HepG2 (cell line): ENCODE data around the gene NELFB. TPM values are rescaled to one million over a fixed set of nuclear protein-coding genes. Genes with fewer than 3 reads are reported as not detected.

Experiments used
- E2F2 ChIP-seq: sonication (generic); formaldehyde crosslinking; IDR thresholded peaks from 2 replicates; pipeline ENCODE4 v1.4.0; 2020; ENCODE audit warnings: missing genetic modification reagents, borderline replicate concordance
- ELF3 ChIP-seq: IDR thresholded peaks from 2 replicates; pipeline ENCODE4 v1.6.1; 2016; ENCODE audit warnings: missing genetic modification reagents, missing compliant biosample characterization
- FOSL2 ChIP-seq: sonication (generic); formaldehyde crosslinking; IDR thresholded peaks from 2 replicates; pipeline ENCODE4 v1.4.0; 2020; ENCODE audit warnings: missing genetic modification reagents
- FOXA1 ChIP-seq, 2 experiments: fragments of 450-650 bp in 1 of 2; sonication (generic) in 1 of 2; formaldehyde crosslinking in 1 of 2; IDR thresholded peaks; 2 replicates each; pipeline versions ENCODE4 v1.4.0 to v1.6.1; 2016 to 2020; ENCODE audit warnings: missing genetic modification reagents in 1 of 2
- KLF16 ChIP-seq, 2 experiments: sonication (generic) in 1 of 2; formaldehyde crosslinking in 1 of 2; IDR thresholded peaks; 2 replicates each; pipeline versions ENCODE4 v1.6.1 to v1.8.0; 2016 to 2023; ENCODE audit warnings: missing genetic modification reagents in 2 of 2, missing compliant biosample characterization in 1 of 2
- NPAS2 ChIP-seq: sonication (generic); formaldehyde crosslinking; IDR thresholded peaks from 2 replicates; pipeline ENCODE4 v1.8.0; 2022; ENCODE audit warnings: mild to moderate bottlenecking, missing genetic modification reagents, borderline replicate concordance
- PAXIP1 ChIP-seq: sonication (generic); formaldehyde crosslinking; conservative IDR thresholded peaks from 2 replicates; pipeline ENCODE4 v1.4.0; 2020; ENCODE audit warnings: mild to moderate bottlenecking, missing genetic modification reagents, moderate library complexity
- RFX5 ChIP-seq: IDR thresholded peaks from 2 replicates; pipeline ENCODE4 v1.6.1; 2011; ENCODE audit warnings: low read depth, low read length, improper control_type of control experiment
- SUZ12 ChIP-seq: fragments of 150-350 bp; IDR thresholded peaks from 2 replicates; pipeline ENCODE4 v1.6.1; 2014; ENCODE audit warnings: low read depth, low read length
- TBL1XR1 ChIP-seq: fragments of 150-350 bp; IDR thresholded peaks from 2 replicates; pipeline ENCODE4 v1.6.1; 2014; ENCODE audit warnings: borderline replicate concordance, low read length; ENCODE audit not compliant: partially characterized antibody
- TEAD3 ChIP-seq: optimal IDR thresholded peaks from 2 replicates; pipeline ENCODE3; 2016; ENCODE audit warnings: borderline replicate concordance
- ZFP36L2 ChIP-seq: sonication (generic); formaldehyde crosslinking; IDR thresholded peaks from 2 replicates; pipeline ENCODE4 v1.4.0; 2020; ENCODE audit warnings: missing genetic modification reagents
- ZKSCAN1 ChIP-seq: fragments of 150-350 bp; IDR thresholded peaks from 2 replicates; pipeline ENCODE4 v1.6.1; 2014; ENCODE audit warnings: low read length
- ZNF253 ChIP-seq: sonication (generic); formaldehyde crosslinking; IDR thresholded peaks from 2 replicates; pipeline ENCODE4 v1.8.0; 2022; ENCODE audit warnings: mild to moderate bottlenecking, missing genetic modification reagents, borderline replicate concordance
- ZNF597 ChIP-seq: sonication (generic); formaldehyde crosslinking; IDR thresholded peaks from 2 replicates; pipeline ENCODE4 v1.5.0; 2020; ENCODE audit warnings: missing genetic modification reagents
- polyA plus RNA-seq, 8 experiments: library from polyadenylated mRNA; depleted of rRNA in 3 of 8; stranded (reverse) in 7 of 8; unstranded in 1 of 8; fragments of >200 nt; fragmentation: Illumina TruSeq in 4 of 8; extraction: Trizol in 4 of 8; gene quantifications; 2 replicates each; pipeline versions ENCODE4 v1.2.1 to v1.2.3, GENCODE V29; 2011 to 2016; ENCODE audit warnings: low read depth in 4 of 8, missing spikeins in 1 of 8, mixed read lengths in 1 of 8; ENCODE audit not compliant: insufficient read depth in 1 of 8
- total RNA-seq, 5 experiments: library from RNA; depleted of rRNA; stranded (reverse); fragments of >200 nt; fragmentation: Illumina TruSeq; extraction: Trizol; gene quantifications; 2 replicates each; pipeline ENCODE4 v1.2.3, GENCODE V29; 2016; ENCODE audit warnings: low read depth in 1 of 5
- TF ChIP-seq, protein P1 (sequence below): sonication (generic); formaldehyde crosslinking; IDR thresholded peaks from 2 replicates; pipeline ENCODE4 v1.8.0; 2022; ENCODE audit warnings: low read depth, missing genetic modification reagents

Gene NELFB
- total and polyA plus RNA-seq, 2 of the 13 experiments (the other 11 are each of a cell fraction or from before 2014, with no cell fraction given), result 26.5 to 45.8 TPM

GRCh38 chr9:137294091-137294680 lies 39.1 kb downstream of the NELFB start (continued):
- no peak for TF ChIP-seq E2F2 (CRISPR knock-in tag)
- TF ChIP-seq ZNF597 (CRISPR knock-in tag), result no peak
- TF ChIP-seq TBL1XR1, result no peak
- no peak for TF ChIP-seq RFX5
- TF ChIP-seq ELF3 (CRISPR knock-in tag), result peak; percentile 45; the same call in 1 of the 2 replicates
- peak; percentile 50 for TF ChIP-seq SUZ12
- TF ChIP-seq TEAD3 (CRISPR knock-in tag), result no peak
- TF ChIP-seq NPAS2, result no peak
- 0 out of 4 replicates have a peak, but pooled peaks of 1 of the 2 experiments have one; percentile 27 for TF ChIP-seq KLF16 (CRISPR knock-in tag; IDR thresholded peaks at IDR 0.05)
- no peak for TF ChIP-seq ZNF253
- 0 out of 2 replicates have a peak, but pooled peaks have one; percentile 18 for TF ChIP-seq PAXIP1
- TF ChIP-seq FOXA1 (IDR thresholded peaks at IDR 0.05), result no peak
- no peak for TF ChIP-seq FOXA1 (CRISPR knock-in tag; IDR thresholded peaks at IDR 0.05)
- TF ChIP-seq ZFP36L2, result no peak
- TF ChIP-seq ZKSCAN1, result no peak
- TF ChIP-seq, protein P1, sequence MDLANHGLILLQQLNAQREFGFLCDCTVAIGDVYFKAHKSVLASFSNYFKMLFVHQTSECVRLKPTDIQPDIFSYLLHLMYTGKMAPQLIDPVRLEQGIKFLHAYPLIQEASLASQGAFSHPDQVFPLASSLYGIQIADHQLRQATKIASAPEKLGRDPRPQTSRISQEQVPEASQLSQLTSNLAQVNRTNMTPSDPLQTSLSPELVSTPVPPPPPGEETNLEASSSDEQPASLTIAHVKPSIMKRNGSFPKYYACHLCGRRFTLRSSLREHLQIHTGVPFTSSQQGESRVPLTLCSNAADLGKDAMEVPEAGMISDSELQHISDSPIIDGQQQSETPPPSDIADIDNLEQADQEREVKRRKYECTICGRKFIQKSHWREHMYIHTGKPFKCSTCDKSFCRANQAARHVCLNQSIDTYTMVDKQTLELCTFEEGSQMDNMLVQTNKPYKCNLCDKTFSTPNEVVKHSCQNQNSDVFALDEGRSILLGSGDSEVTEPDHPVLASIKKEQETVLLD, result no peak
- no peak for TF ChIP-seq FOSL2 (CRISPR knock-in tag)
- TF ChIP-seq, all 625 proteins: peak for 64
